LNCaP clone FGC (cell line): ENCODE measurements around the gene SHISA7.
"Not testable (repeated sequence)": the region's sequence is repeated elsewhere in the genome, so short reads cannot be mapped to it uniquely, and the experiment has no call there.

Experiments used
- DNase-seq: peaks from one replicate; pipeline ENCODE4 v3.0.0-alpha.2; 2011; ENCODE audit warnings: low read depth
- H3K4me3 ChIP-seq: 2 replicates; pipeline ENCODE4 v1.5.1; 2011; ENCODE audit warnings: mild to moderate bottlenecking, low read depth, low read length, control low read depth
- TF ChIP-seq, protein P1 (sequence below): IDR thresholded peaks from 2 replicates; pipeline ENCODE4 v1.5.1; 2012; ENCODE audit warnings: mild to moderate bottlenecking; ENCODE audit not compliant: control insufficient read depth, insufficient read depth; ENCODE audit errors: extremely low read depth

SHISA7 gene

GRCh38 chr19:55408533-55408872 lies 34.6 kb downstream of the SHISA7 start:
- TF ChIP-seq, protein P1, sequence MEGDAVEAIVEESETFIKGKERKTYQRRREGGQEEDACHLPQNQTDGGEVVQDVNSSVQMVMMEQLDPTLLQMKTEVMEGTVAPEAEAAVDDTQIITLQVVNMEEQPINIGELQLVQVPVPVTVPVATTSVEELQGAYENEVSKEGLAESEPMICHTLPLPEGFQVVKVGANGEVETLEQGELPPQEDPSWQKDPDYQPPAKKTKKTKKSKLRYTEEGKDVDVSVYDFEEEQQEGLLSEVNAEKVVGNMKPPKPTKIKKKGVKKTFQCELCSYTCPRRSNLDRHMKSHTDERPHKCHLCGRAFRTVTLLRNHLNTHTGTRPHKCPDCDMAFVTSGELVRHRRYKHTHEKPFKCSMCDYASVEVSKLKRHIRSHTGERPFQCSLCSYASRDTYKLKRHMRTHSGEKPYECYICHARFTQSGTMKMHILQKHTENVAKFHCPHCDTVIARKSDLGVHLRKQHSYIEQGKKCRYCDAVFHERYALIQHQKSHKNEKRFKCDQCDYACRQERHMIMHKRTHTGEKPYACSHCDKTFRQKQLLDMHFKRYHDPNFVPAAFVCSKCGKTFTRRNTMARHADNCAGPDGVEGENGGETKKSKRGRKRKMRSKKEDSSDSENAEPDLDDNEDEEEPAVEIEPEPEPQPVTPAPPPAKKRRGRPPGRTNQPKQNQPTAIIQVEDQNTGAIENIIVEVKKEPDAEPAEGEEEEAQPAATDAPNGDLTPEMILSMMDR = no peak
- DNase-seq = no peak
- H3K4me3 ChIP-seq = peak overlapping the region; percentile 81

DNA sequence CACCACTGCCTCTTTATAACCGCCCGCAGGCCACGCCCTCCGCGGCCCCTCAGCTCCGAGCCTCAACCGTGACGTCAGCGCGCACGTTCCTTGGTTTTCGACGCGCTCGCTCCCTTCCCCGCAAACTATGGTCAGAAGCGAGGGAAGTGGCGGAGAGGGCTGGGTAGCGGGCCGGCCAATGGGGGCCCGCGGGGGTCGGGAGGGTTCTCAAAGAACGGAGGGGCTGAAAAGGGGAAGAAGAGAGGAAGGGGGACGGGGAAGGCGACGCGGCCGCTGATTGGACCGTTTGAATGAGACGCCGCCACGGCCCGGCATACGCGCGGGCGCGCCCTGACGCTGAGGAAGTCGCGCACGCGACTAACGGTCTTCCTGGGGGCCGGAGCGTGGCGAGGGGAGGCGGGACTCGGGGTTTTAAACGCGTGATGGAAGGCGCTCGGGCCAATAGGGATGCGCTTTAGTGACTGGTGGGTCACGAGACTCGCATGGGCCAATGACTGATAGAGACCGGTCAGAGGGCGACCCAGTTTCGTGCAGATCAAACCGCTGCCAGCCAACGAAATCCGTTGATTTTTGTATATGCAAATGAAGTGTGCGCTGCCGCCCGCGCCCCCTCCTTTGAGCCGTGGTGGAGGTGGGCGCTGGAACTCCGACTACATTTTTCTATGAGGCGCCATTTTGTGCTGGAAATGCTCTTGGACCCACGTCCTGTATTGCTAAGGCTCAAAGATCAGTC lies 35.1 kb downstream of the SHISA7 start:
- peak; percentile 97 for DNase-seq
- H3K4me3 ChIP-seq = peak overlapping the region; percentile 81
- TF ChIP-seq, protein P1 = no peak

DNA sequence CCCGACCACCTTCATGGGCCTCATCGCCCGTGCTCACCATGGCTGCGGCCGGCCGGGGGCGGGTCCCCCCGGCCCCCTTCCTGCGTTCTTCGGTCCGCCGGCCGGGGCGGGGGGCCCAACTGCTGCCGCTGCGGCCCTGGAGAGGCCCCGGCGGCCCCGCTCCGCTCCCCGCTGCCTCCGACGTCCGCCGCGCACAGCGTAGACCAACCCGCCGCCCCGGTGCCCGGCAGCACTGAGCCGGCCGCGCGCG lies 35.6 kb downstream of the SHISA7 start, which contains the start of gene UBE2S:
Gene UBE2S (minus strand): TSS at position 239 of the 250 bp plus-strand sequence. CDS start 199 bp downstream, at position 40.
- H3K4me3 ChIP-seq = peak within 1 kb of the TSS; percentile 81
- DNase-seq = not testable (repeated sequence)

- TF ChIP-seq, protein P1 = no peak
- H3K4me3 ChIP-seq = peak overlapping the region; percentile 81
- DNase-seq = no peak
Measured at GRCh38 chr19:55406826-55407549, 36.1 kb downstream of the SHISA7 start.

DNA sequence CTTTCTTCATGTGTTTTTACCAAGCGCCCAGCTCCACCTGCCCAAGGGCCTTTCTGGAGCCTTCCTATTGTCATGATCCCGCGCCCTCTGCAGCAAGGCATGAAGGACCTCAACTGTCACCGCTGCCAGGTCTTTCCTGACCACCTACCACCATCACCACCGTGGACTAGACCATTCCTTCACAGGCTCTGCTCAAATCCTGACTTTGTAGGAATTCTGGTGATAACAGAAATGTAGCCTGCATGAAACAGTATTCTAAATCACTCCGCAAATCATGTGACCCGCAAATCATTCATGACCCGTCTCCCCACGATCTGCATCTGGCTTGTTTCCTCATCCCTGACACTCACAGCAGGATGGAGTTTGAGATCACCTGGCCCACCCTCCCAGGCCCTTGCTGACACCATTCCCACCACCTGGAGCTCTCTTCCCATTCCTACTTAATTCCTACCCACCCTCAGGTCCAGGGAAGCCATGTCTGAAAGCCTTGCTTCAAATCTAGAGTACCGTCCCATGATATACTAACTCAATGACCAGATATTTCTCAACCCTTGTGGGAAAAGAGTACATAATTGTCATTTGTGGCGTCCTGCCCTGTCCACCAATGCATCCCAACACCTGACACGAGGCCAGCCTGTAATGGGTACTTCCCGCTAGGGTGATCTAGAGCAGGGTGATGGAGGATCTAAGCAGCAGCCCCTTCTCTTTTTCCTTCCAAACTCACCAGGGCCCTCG lies 36.8 kb downstream of the SHISA7 start:
- TF ChIP-seq, protein P1 = no peak
- no peak for DNase-seq
- peak overlapping the region; percentile 81 for H3K4me3 ChIP-seq

- DNase-seq = no peak
- TF ChIP-seq, protein P1 = no peak
- H3K4me3 ChIP-seq = peak overlapping the region; percentile 81; the same call in 1 of the 2 replicates
Measured at GRCh38 chr19:55405638-55406037, 37.5 kb downstream of the SHISA7 start.

DNA sequence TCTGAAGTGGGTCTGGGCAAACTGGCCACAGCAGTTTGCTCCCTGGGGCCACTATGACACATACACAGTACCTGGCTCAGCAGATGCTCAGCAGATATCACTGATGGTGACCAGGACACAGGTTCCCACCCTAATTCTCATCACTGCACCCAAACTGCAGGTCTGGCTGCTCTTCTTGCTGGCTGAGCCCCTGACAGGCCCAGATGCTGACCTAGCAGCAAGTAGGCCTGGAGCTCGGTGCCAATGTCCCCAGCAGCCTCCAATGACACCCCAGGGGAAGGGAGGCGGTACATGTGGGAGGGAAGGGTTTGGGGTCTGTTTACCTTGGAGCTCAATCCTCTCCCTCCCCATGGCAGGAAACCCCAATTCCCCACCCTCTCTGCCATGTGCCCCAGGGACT lies 40.6 kb downstream of the SHISA7 start:
- TF ChIP-seq, protein P1 = no peak
- no peak for DNase-seq
- H3K4me3 ChIP-seq = no peak overlapping the region

GRCh38 chr19:55401390-55401789 lies 41.7 kb downstream of the SHISA7 start:
- not testable (repeated sequence) for DNase-seq, H3K4me3 ChIP-seq
